Type B pancreatic cell (in vitro differentiated cells): ENCODE measurements around the gene NCOA1. TPM values are rescaled to one million over a fixed set of nuclear protein-coding genes. Genes with fewer than 3 reads are reported as not detected.

Source experiments
- DNase-seq: peaks from one replicate; pipeline ENCODE4 v3.0.0; 2021; ENCODE audit warnings: mixed read lengths; ENCODE audit not compliant: unreplicated experiment; ENCODE audit errors: extremely low spot score
- H3K27ac Mint-ChIP-seq: 2 replicates; pipeline ENCODE4 v1.8.0; 2021; ENCODE audit warnings: mild to moderate bottlenecking, mixed read lengths
- H3K27me3 Mint-ChIP-seq: 2 replicates; pipeline ENCODE4 v1.8.0; 2021; ENCODE audit warnings: mixed read lengths
- H3K36me3 Mint-ChIP-seq: 2 replicates; pipeline ENCODE4 v1.8.0; 2021; ENCODE audit warnings: mixed read lengths
- H3K4me1 Mint-ChIP-seq: one replicate; pipeline ENCODE4 v1.8.0; 2021; ENCODE audit warnings: mixed read lengths; ENCODE audit not compliant: unreplicated experiment
- H3K4me3 Mint-ChIP-seq: 2 replicates; pipeline ENCODE4 v1.8.0; 2021; ENCODE audit warnings: mild to moderate bottlenecking, mixed read lengths
- H3K9me3 Mint-ChIP-seq: 2 replicates; pipeline ENCODE4 v1.8.0; 2021; ENCODE audit warnings: mixed read lengths
- CTCF ChIP-seq: fragments of 200-600 bp; sonication (generic); conservative IDR thresholded peaks from 2 replicates; pipeline ENCODE4 v1.5.0; 2021; ENCODE audit warnings: antibody characterized with exemption, mild to moderate bottlenecking
- total RNA-seq: library from RNA; stranded (reverse); gene quantifications from 2 replicates; pipeline ENCODE4 v1.2.1, GENCODE V29; 2021; ENCODE audit warnings: low replicate concordance

Gene NCOA1
- total RNA-seq, 1 donor from 2014 or later = 23.8 TPM

DNA sequence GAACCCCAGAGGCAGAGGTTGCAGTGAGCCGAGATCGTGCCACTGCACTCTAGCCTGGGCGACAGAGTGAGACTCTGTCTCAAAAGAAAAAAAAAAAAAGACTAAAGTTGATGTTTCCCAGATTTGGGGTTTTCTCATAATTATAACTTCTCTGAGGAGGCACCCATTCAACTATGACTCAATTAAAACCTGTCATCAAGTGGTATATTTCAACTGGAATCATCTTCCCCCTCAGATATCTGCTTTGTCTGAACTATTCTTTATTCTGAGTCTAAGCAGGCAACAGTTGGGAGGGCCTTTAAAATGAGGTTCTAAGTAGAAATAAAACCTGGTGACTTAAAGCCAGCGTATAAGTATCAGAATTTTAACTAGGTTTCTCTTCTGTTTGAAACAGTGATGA, 213.6 kb downstream of the NCOA1 start:
- no peaks in the 10 kb centered on the region for H3K27me3 Mint-ChIP-seq
- no peaks in the 10 kb centered on the region for H3K4me1 Mint-ChIP-seq
- H3K27ac Mint-ChIP-seq = no peak overlapping the region
- no peak for TF ChIP-seq CTCF
- H3K36me3 Mint-ChIP-seq = peaks cover 8% of the 10 kb centered on the region
- H3K4me3 Mint-ChIP-seq = no peak overlapping the region
- DNase-seq = no peak
- no peaks in the 10 kb centered on the region for H3K9me3 Mint-ChIP-seq

- no peaks in the 10 kb centered on the region for H3K27me3 Mint-ChIP-seq
- no peak overlapping the region for H3K27ac Mint-ChIP-seq
- peaks cover 12% of the 10 kb centered on the region for H3K36me3 Mint-ChIP-seq
- H3K9me3 Mint-ChIP-seq = no peaks in the 10 kb centered on the region
- no peaks in the 10 kb centered on the region for H3K4me1 Mint-ChIP-seq
- no peak overlapping the region for H3K4me3 Mint-ChIP-seq
- no peak for TF ChIP-seq CTCF
- DNase-seq = no peak
Observed at GRCh38 chr2:24707143-24707542, 216.1 kb downstream of the NCOA1 start.

- H3K4me3 Mint-ChIP-seq = no peak overlapping the region
- no peak overlapping the region for H3K27ac Mint-ChIP-seq
- DNase-seq = no peak
- H3K4me1 Mint-ChIP-seq = no peaks in the 10 kb centered on the region
- H3K36me3 Mint-ChIP-seq = peaks cover 22% of the 10 kb centered on the region
- H3K27me3 Mint-ChIP-seq = no peaks in the 10 kb centered on the region
- H3K9me3 Mint-ChIP-seq = no peaks in the 10 kb centered on the region
- TF ChIP-seq CTCF = no peak
Observed at GRCh38 chr2:24708537-24709152, 217.6 kb downstream of the NCOA1 start.

DNA sequence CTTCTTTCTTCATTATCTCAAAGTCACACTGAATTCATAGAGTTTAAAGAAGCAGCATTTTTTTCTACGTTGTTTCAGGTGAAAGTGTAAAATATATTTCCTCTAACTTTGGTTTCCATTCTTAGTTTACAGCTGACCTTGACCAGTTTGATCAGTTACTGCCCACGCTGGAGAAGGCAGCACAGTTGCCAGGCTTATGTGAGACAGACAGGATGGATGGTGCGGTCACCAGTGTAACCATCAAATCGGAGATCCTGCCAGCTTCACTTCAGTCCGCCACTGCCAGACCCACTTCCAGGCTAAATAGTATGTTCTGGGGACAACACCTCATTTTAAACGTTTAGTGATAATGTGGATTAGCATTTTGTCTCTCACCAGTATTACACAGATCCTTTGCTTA, 219.8 kb downstream of the NCOA1 start:
- Mint-ChIP-seq H3K4me3 (no peak overlapping the region), H3K27me3 (no peaks in the 10 kb centered on the region), H3K4me1 (no peaks in the 10 kb centered on the region), H3K36me3 (peaks cover 23% of the 10 kb centered on the region), H3K9me3 (no peaks in the 10 kb centered on the region), H3K27ac (no peak overlapping the region)
- no peak for TF ChIP-seq CTCF
- DNase-seq = no peak

- no peaks in the 10 kb centered on the region for H3K9me3 Mint-ChIP-seq
- peaks cover 22% of the 10 kb centered on the region for H3K36me3 Mint-ChIP-seq
- DNase-seq = no peak
Observed at GRCh38 chr2:24711865-24712264, 220.8 kb downstream of the NCOA1 start.

More at GRCh38 chr2:24711865-24712264, 220.8 kb downstream of the NCOA1 start:
- TF ChIP-seq CTCF = no peak
- no peak overlapping the region for H3K4me3 Mint-ChIP-seq
- H3K27ac Mint-ChIP-seq = no peak overlapping the region
- H3K4me1 Mint-ChIP-seq = no peaks in the 10 kb centered on the region
- H3K27me3 Mint-ChIP-seq = no peaks in the 10 kb centered on the region
